ENCODE data around the gene ZBTB45. TPM values are rescaled to one million over a fixed set of nuclear protein-coding genes. Genes with fewer than 3 reads are reported as not detected.

Gene ZBTB45
- total and polyA plus RNA-seq, 10 of the 15 experiments (the other 5 are each of a cell fraction or from before 2014, with no cell fraction given): 0.29 to 17.2 (median 4.2) TPM

DNA sequence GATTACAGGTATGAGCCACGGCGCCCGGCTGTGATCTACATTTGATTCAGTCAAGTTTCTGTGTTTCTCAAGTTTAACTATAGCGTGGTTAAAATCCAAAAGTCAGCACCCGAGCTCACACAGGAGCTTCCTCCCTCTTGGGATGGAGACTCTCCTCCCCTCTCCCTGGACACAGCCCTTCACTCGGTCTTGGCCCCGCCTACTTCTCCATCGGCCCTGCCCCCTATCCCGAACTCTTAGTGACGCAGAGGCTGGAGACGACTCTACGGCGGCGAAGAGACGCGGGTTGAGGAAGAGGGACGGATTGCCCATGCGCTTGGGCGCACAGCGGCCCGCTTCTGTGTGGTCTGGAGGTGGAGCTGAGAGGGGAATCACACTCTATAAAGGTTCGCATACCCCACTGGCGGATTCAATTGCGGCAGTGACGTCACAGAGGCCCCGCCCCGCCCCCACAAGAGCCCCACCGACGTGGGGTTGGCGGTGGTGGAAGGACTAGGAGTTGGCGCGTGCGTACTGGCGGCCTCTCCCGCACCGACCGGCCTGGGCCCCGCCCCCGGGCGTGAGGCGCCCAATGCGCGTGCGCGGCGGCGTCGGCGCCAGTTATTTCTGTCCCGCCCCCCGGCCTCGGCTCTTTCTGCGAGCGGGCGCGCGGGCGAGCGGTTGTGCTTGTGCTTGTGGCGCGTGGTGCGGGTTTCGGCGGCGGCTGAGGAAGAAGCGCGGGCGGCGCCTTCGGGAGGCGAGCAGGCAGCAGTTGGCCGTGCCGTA is 24.4 kb upstream of the ZBTB45 start, which contains the start of gene TRIM28 (continued):
- TF ChIP-seq CBFB (IDR thresholded peaks at IDR 0.05; ENCODE audit: low read depth) (peak; percentile 52; the same call in 1 of the 2 replicates), YY1 (IDR thresholded peaks at IDR 0.05; ENCODE audit: low read depth, low read length) (no peak), LARP7 (IDR thresholded peaks at IDR 0.05) (peak; percentile 84), EP300 (IDR thresholded peaks at IDR 0.05; ENCODE audit: borderline replicate concordance in 1 of 2, control insufficient read depth in 1 of 2, low read depth in 2 of 2, low read length in 2 of 2) (peak in 1 of 2 experiments; percentile 39; a peak in 1 of 4 replicates), NFYB (IDR thresholded peaks at IDR 0.05; ENCODE audit: insufficient read depth, low read depth, low read length) (no peak), RUNX3 (IDR thresholded peaks at IDR 0.05; ENCODE audit: low read length) (peak; percentile 60), CHD2 (IDR thresholded peaks at IDR 0.05; ENCODE audit: borderline replicate concordance, low read depth, low read length) (peak; percentile 81), IKZF1 (conservative IDR thresholded peaks at IDR 0.05) (peak; percentile 86), SP1 (IDR thresholded peaks at IDR 0.05; ENCODE audit: low read depth, low read length) (peak; percentile 36), IKZF2 (IDR thresholded peaks at IDR 0.05) (peak; percentile 82 to 86), RCOR1 (conservative IDR thresholded peaks at IDR 0.05; ENCODE audit: low read depth, low read length) (no peak), TCF3 (IDR thresholded peaks at IDR 0.05; ENCODE audit: borderline replicate concordance, insufficient read depth, low read depth, low read length) (peak; percentile 65; the same call in 1 of the 2 replicates)
- TF ChIP-seq, protein P1, sequence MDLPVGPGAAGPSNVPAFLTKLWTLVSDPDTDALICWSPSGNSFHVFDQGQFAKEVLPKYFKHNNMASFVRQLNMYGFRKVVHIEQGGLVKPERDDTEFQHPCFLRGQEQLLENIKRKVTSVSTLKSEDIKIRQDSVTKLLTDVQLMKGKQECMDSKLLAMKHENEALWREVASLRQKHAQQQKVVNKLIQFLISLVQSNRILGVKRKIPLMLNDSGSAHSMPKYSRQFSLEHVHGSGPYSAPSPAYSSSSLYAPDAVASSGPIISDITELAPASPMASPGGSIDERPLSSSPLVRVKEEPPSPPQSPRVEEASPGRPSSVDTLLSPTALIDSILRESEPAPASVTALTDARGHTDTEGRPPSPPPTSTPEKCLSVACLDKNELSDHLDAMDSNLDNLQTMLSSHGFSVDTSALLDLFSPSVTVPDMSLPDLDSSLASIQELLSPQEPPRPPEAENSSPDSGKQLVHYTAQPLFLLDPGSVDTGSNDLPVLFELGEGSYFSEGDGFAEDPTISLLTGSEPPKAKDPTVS (IDR thresholded peaks at IDR 0.05; ENCODE audit: low read depth, low read length): no peak
- TF ChIP-seq, protein P2, sequence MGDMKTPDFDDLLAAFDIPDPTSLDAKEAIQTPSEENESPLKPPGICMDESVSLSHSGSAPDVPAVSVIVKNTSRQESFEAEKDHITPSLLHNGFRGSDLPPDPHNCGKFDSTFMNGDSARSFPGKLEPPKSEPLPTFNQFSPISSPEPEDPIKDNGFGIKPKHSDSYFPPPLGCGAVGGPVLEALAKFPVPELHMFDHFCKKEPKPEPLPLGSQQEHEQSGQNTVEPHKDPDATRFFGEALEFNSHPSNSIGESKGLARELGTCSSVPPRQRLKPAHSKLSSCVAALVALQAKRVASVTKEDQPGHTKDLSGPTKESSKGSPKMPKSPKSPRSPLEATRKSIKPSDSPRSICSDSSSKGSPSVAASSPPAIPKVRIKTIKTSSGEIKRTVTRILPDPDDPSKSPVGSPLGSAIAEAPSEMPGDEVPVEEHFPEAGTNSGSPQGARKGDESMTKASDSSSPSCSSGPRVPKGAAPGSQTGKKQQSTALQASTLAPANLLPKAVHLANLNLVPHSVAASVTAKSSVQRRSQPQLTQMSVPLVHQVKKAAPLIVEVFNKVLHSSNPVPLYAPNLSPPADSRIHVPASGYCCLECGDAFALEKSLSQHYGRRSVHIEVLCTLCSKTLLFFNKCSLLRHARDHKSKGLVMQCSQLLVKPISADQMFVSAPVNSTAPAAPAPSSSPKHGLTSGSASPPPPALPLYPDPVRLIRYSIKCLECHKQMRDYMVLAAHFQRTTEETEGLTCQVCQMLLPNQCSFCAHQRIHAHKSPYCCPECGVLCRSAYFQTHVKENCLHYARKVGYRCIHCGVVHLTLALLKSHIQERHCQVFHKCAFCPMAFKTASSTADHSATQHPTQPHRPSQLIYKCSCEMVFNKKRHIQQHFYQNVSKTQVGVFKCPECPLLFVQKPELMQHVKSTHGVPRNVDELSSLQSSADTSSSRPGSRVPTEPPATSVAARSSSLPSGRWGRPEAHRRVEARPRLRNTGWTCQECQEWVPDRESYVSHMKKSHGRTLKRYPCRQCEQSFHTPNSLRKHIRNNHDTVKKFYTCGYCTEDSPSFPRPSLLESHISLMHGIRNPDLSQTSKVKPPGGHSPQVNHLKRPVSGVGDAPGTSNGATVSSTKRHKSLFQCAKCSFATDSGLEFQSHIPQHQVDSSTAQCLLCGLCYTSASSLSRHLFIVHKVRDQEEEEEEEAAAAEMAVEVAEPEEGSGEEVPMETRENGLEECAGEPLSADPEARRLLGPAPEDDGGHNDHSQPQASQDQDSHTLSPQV (IDR thresholded peaks at IDR 0.05): 0 out of 2 replicates have a peak, but pooled peaks have one; percentile 27
- TF ChIP-seq, protein P3, sequence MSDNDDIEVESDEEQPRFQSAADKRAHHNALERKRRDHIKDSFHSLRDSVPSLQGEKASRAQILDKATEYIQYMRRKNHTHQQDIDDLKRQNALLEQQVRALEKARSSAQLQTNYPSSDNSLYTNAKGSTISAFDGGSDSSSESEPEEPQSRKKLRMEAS (IDR thresholded peaks at IDR 0.05; ENCODE audit: low read depth, low read length): peak; percentile 53
- TF ChIP-seq, protein P4, sequence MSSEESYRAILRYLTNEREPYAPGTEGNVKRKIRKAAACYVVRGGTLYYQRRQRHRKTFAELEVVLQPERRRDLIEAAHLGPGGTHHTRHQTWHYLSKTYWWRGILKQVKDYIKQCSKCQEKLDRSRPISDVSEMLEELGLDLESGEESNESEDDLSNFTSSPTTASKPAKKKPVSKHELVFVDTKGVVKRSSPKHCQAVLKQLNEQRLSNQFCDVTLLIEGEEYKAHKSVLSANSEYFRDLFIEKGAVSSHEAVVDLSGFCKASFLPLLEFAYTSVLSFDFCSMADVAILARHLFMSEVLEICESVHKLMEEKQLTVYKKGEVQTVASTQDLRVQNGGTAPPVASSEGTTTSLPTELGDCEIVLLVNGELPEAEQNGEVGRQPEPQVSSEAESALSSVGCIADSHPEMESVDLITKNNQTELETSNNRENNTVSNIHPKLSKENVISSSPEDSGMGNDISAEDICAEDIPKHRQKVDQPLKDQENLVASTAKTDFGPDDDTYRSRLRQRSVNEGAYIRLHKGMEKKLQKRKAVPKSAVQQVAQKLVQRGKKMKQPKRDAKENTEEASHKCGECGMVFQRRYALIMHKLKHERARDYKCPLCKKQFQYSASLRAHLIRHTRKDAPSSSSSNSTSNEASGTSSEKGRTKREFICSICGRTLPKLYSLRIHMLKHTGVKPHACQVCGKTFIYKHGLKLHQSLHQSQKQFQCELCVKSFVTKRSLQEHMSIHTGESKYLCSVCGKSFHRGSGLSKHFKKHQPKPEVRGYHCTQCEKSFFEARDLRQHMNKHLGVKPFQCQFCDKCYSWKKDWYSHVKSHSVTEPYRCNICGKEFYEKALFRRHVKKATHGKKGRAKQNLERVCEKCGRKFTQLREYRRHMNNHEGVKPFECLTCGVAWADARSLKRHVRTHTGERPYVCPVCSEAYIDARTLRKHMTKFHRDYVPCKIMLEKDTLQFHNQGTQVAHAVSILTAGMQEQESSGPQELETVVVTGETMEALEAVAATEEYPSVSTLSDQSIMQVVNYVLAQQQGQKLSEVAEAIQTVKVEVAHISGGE (CRISPR knock-in tag; IDR thresholded peaks at IDR 0.05): no peak
- TF ChIP-seq, protein P5, sequence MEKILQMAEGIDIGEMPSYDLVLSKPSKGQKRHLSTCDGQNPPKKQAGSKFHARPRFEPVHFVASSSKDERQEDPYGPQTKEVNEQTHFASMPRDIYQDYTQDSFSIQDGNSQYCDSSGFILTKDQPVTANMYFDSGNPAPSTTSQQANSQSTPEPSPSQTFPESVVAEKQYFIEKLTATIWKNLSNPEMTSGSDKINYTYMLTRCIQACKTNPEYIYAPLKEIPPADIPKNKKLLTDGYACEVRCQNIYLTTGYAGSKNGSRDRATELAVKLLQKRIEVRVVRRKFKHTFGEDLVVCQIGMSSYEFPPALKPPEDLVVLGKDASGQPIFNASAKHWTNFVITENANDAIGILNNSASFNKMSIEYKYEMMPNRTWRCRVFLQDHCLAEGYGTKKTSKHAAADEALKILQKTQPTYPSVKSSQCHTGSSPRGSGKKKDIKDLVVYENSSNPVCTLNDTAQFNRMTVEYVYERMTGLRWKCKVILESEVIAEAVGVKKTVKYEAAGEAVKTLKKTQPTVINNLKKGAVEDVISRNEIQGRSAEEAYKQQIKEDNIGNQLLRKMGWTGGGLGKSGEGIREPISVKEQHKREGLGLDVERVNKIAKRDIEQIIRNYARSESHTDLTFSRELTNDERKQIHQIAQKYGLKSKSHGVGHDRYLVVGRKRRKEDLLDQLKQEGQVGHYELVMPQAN (conservative IDR thresholded peaks at IDR 0.05): no peak; the same call in none of the 2 replicates

All from GM12878 (cell line).